Activated naive CD8-positive, alpha-beta T cell treated with anti-CD3 and anti-CD28 coated beads, Interleukin-2, amount 50 U/mL, for 24 hours (primary cell): ENCODE results near the gene TLE1.
"Not testable (repeated sequence)": the region's sequence is repeated elsewhere in the genome, so short reads cannot be mapped to it uniquely, and the experiment has no call there.

Experiments
- ATAC-seq: fragments of 150-1000 bp; cut with Tn5 transposase; one replicate; pipeline ENCODE4 v1.10.0; 2021
- DNase-seq: peaks from one replicate; pipeline ENCODE4 v3.0.0; 2021
- H3K27ac Mint-ChIP-seq: one replicate; pipeline ENCODE4 v1.8.0; 2021; ENCODE audit warnings: mild to moderate bottlenecking, mixed read lengths
- H3K27me3 Mint-ChIP-seq: one replicate; pipeline ENCODE4 v1.8.0; 2021; ENCODE audit warnings: mixed read lengths
- H3K36me3 Mint-ChIP-seq: one replicate; pipeline ENCODE4 v1.8.0; 2021; ENCODE audit warnings: low read depth, mixed read lengths
- H3K4me1 Mint-ChIP-seq: one replicate; pipeline ENCODE4 v1.8.0; 2021; ENCODE audit warnings: mixed read lengths
- H3K4me3 Mint-ChIP-seq: one replicate; pipeline ENCODE4 v1.8.0; 2021; ENCODE audit warnings: mild to moderate bottlenecking, moderate library complexity, mixed read lengths
- H3K9me3 Mint-ChIP-seq: one replicate; pipeline ENCODE4 v1.8.0; 2021; ENCODE audit warnings: mixed read lengths

Gene TLE1

DNA sequence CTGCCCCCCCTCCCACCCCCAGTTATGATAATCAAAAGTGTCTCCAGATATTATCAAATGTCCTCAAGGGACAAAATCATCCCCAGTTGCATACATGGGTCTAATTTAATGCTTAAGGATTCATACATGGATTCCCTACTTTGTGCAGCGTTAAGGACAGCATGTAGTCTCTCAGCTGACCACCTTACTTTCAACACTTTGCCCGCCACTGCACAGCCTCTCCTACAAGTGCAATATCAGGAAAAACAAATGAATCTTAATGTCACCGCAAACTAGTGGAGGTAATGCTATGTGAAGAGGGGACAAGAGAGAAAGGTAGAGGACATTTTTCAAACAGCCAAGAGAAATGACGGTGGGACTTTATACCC, 78.6 kb downstream of the TLE1 start:
- DNase-seq, result no peak
- Mint-ChIP-seq H3K4me1 (peaks cover 14% of the 10 kb centered on the region), H3K4me3 (no peak overlapping the region), H3K9me3 (no peaks in the 10 kb centered on the region), H3K27me3 (no peaks in the 10 kb centered on the region), H3K27ac (no peak overlapping the region), H3K36me3 (no peaks in the 10 kb centered on the region)
- ATAC-seq, result no peak

GRCh38 chr9:81609782-81610739, 79.3 kb downstream of the TLE1 start:
- no peak overlapping the region for H3K4me3 Mint-ChIP-seq
- DNase-seq, result no peak

GRCh38 chr9:81608289-81608657, 81.1 kb downstream of the TLE1 start:
- H3K36me3 Mint-ChIP-seq, result no peaks in the 10 kb centered on the region
- ATAC-seq (no peak), DNase-seq (no peak)
- H3K9me3 Mint-ChIP-seq, result no peaks in the 10 kb centered on the region
- H3K4me1 Mint-ChIP-seq, result peaks cover 14% of the 10 kb centered on the region
- no peaks in the 10 kb centered on the region for H3K27me3 Mint-ChIP-seq
- H3K4me3 Mint-ChIP-seq, result no peak overlapping the region
- H3K27ac Mint-ChIP-seq, result no peak overlapping the region

More at GRCh38 chr9:81609782-81610739, 79.3 kb downstream of the TLE1 start:
- no peak for ATAC-seq
- Mint-ChIP-seq H3K36me3 (no peaks in the 10 kb centered on the region), H3K4me1 (peaks cover 14% of the 10 kb centered on the region), H3K9me3 (no peaks in the 10 kb centered on the region), H3K27ac (no peak overlapping the region), H3K27me3 (no peaks in the 10 kb centered on the region)

GRCh38 chr9:81607593-81608288, 81.6 kb downstream of the TLE1 start:
- H3K4me3 Mint-ChIP-seq, result no peak overlapping the region
- H3K4me1 Mint-ChIP-seq, result peaks cover 14% of the 10 kb centered on the region
- no peaks in the 10 kb centered on the region for H3K36me3 Mint-ChIP-seq
- H3K27me3 Mint-ChIP-seq, result no peaks in the 10 kb centered on the region
- H3K9me3 Mint-ChIP-seq, result no peaks in the 10 kb centered on the region
- no peak overlapping the region for H3K27ac Mint-ChIP-seq
- DNase-seq, result no peak
- ATAC-seq, result no peak

- H3K27me3 Mint-ChIP-seq, H3K36me3 Mint-ChIP-seq, DNase-seq, H3K9me3 Mint-ChIP-seq, ATAC-seq, H3K27ac Mint-ChIP-seq, H3K4me3 Mint-ChIP-seq: not testable (repeated sequence)
- peaks cover 14% of the 10 kb centered on the region for H3K4me1 Mint-ChIP-seq
Observed at GRCh38 chr9:81606261-81606660, 83.1 kb downstream of the TLE1 start.

- Mint-ChIP-seq H3K36me3 (no peaks in the 10 kb centered on the region), H3K9me3 (no peaks in the 10 kb centered on the region), H3K27me3 (no peaks in the 10 kb centered on the region), H3K4me3 (no peak overlapping the region), H3K27ac (no peak overlapping the region), H3K4me1 (peaks cover 8% of the 10 kb centered on the region)
- ATAC-seq (no peak), DNase-seq (no peak)
Observed at GRCh38 chr9:81605170-81605670, 84.1 kb downstream of the TLE1 start.

DNA sequence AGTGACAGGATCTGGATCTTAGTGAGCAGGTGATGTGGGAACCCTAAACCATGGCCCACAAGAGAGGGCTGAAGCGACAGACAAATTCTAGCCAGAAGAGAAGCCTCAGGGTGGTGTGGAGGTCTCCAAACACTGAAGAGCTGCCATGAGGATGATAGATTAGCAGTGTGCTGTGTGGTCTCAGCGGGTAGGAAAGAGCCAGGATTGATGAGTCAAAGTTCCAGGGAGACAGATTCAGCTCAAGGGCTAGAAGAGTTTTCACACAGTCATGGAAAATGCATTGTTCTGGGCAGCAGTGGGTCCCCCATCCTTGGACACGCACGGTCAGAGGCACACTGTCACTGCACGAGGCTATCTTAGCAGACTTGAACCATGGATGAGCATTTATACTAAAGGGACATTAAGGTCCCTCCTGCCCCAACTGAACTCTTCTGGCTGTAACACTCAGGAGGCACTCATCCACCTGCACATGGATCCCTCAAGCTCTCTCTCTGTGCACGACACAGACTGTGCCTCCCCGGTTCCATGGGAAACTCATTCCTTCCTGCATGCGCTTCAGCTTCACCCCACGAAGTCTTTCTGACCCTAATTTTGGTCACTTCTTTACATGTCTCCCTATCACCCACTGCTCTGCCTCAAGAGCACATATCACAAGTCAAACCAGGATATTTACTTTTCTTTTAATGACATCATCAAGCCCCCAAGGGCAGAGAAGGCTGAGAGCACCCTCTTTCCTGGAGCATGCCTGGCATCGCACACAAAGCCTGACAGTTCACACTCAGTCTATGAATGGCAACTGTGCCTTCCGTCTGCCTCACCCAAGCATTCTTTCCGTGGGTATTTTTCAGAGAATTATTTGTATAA, 84.8 kb downstream of the TLE1 start:
- H3K4me3 Mint-ChIP-seq, result no peak overlapping the region
- no peaks in the 10 kb centered on the region for H3K27me3 Mint-ChIP-seq
- peaks cover 3% of the 10 kb centered on the region for H3K4me1 Mint-ChIP-seq
- no peak for DNase-seq
- no peaks in the 10 kb centered on the region for H3K9me3 Mint-ChIP-seq
- ATAC-seq, result no peak
- no peak overlapping the region for H3K27ac Mint-ChIP-seq
- no peaks in the 10 kb centered on the region for H3K36me3 Mint-ChIP-seq

GRCh38 chr9:81602887-81603680, 86.3 kb downstream of the TLE1 start:
- H3K4me3 Mint-ChIP-seq, result no peak overlapping the region
- DNase-seq, result no peak
- no peak overlapping the region for H3K27ac Mint-ChIP-seq
- H3K36me3 Mint-ChIP-seq, result peaks cover 1% of the 10 kb centered on the region
- no peaks in the 10 kb centered on the region for H3K9me3 Mint-ChIP-seq
- ATAC-seq, result no peak
- peaks cover 2% of the 10 kb centered on the region for H3K27me3 Mint-ChIP-seq
- peaks cover 3% of the 10 kb centered on the region for H3K4me1 Mint-ChIP-seq

DNA sequence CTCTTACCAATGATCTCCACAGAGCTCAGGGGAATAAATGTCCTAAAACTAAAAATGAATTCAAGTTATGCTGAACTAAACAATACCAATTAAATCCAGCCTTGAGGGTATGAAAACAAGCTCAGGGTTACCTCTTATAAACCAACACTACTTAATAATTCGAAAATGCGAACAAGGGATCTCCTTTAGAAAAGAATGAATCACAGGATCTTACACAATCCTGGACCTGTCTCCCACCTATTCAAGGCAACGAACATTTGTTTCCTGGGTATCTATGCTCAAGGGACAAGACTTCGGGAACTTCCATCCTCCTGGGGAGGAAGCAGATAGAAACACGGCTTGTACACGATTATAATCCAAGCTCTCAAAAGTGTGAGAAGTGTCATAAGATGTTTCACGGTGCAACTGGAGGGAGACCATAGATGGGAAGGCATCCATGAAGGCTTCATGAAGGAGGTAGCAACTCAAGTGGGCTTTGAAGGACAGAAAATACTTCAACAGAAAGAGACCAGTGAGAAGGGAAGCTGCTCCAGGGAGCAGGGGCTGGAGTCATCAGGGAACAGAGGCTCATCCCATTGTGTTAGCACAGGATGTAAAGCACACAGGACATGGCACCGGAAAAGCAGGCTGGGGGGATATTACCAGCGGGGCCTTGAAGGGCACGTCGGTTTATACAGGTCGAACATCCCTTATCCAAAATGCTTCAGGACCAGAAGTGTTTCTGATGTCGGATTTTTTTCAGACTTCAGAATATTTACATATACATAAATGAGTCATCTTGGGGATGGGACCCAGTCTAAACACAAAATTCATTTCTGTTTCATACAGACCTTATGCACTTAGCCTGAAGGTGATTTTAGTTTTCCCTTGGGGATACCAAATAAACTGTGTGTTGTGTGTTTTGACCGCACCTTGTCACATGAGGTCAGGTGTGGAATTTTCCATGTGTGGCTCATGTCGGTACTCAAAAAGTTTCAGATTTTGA, 87.4 kb downstream of the TLE1 start:
- Mint-ChIP-seq H3K27ac (no peak overlapping the region), H3K4me3 (no peak overlapping the region), H3K9me3 (no peaks in the 10 kb centered on the region), H3K4me1 (peaks cover 10% of the 10 kb centered on the region), H3K27me3 (peaks cover 6% of the 10 kb centered on the region), H3K36me3 (peaks cover 1% of the 10 kb centered on the region)
- ATAC-seq, result no peak
- no peak for DNase-seq

- Mint-ChIP-seq H3K4me1 (peaks cover 21% of the 10 kb centered on the region), H3K27ac (no peak overlapping the region)
Observed at GRCh38 chr9:81600631-81601030, 88.7 kb downstream of the TLE1 start.

DNA sequence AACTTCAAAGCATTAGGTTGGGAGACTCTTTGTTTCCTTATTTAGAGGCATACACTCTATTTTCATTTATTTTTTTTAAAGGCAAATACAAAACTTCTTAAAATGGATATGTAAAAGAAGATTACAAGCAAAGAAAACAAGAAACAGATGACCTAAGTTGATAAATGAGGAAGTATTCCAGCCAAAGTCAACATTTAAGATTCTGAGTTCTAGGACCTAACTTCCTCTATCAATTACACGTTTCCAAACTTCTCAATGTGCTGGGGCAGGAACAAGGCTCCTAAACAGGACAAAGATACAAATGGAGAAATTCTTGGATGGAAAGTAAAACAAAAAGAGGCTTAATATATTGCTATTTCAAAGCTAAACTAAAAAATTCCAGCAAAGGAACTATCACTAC, 89.5 kb downstream of the TLE1 start:
- DNase-seq, result no peak
- H3K27ac Mint-ChIP-seq, result no peak overlapping the region
- H3K9me3 Mint-ChIP-seq, result no peaks in the 10 kb centered on the region
- peaks cover 7% of the 10 kb centered on the region for H3K27me3 Mint-ChIP-seq
- no peak overlapping the region for H3K4me3 Mint-ChIP-seq
- H3K36me3 Mint-ChIP-seq, result peaks cover 1% of the 10 kb centered on the region
- ATAC-seq, result no peak
- H3K4me1 Mint-ChIP-seq, result peaks cover 21% of the 10 kb centered on the region

More at GRCh38 chr9:81600631-81601030, 88.7 kb downstream of the TLE1 start:
- peaks cover 7% of the 10 kb centered on the region for H3K27me3 Mint-ChIP-seq
- H3K36me3 Mint-ChIP-seq, result peaks cover 1% of the 10 kb centered on the region
- H3K4me3 Mint-ChIP-seq, result no peak overlapping the region
- no peaks in the 10 kb centered on the region for H3K9me3 Mint-ChIP-seq
- ATAC-seq, result no peak
- DNase-seq, result no peak

DNA sequence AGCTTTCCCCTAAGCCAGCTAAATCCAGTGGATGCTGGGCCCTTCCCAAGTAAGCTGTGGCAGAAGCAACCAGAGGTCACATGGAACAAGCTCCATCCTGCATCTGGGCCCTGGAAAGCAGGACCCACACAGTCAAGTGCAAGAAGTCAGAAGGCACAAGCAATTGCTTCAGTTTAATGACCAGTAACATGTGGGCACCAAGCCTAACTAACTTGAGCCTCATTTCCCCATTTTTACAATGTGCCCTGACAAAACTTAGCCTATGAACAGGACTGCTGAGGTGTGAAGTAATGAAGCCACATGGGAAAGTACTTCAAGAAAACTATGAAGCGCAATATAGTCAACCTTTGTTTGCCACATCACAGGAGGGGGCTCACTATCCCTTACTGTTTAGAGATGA, 90.5 kb downstream of the TLE1 start:
- Mint-ChIP-seq H3K27ac (no peak overlapping the region), H3K36me3 (peaks cover 1% of the 10 kb centered on the region), H3K9me3 (no peaks in the 10 kb centered on the region), H3K27me3 (peaks cover 7% of the 10 kb centered on the region), H3K4me1 (peaks cover 21% of the 10 kb centered on the region), H3K4me3 (no peak overlapping the region)
- ATAC-seq (no peak), DNase-seq (no peak)

DNA sequence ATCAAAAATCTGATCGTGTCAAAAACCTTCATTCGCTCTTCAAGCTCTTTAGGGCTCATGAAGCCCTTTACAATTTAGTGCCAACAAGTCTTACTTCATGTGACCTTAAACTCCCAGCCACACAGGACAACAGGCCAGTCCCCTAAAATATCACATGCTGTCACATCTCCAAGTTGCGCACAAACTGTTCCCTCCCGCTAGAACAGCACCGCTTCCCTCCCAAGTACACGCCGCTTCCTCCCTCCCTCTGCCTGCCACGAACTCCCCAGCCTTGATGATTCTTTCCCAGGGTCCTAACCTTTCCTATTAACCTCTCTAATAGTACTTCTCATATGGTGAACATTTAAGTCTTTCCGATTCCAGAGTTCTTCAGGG, 91.2 kb downstream of the TLE1 start:
- H3K4me1 Mint-ChIP-seq, result peaks cover 21% of the 10 kb centered on the region
- ATAC-seq, result no peak
- no peak for DNase-seq
- H3K9me3 Mint-ChIP-seq, result no peaks in the 10 kb centered on the region
- H3K27ac Mint-ChIP-seq, result no peak overlapping the region
- peaks cover 1% of the 10 kb centered on the region for H3K36me3 Mint-ChIP-seq
- H3K4me3 Mint-ChIP-seq, result no peak overlapping the region
- peaks cover 7% of the 10 kb centered on the region for H3K27me3 Mint-ChIP-seq
